A673 (cell line): ENCODE results near the gene TTC33.

Experiments used
- CTCF ChIP-seq: fragments of 300-800, 200-600 bp; sonication (generic); conservative IDR thresholded peaks from 2 replicates; pipeline ENCODE4 v1.5.1; 2017; ENCODE audit warnings: low read depth, mild to moderate bottlenecking, antibody characterized with exemption, low read length, moderate library complexity, mixed read lengths
- EZH2 ChIP-seq: fragments of 200-600 bp; sonication (generic); IDR thresholded peaks from 2 replicates; pipeline ENCODE4 v1.6.1; 2017; ENCODE audit warnings: borderline replicate concordance, low read depth, mild to moderate bottlenecking, mixed read lengths, antibody characterized with exemption, low read length; ENCODE audit not compliant: poor library complexity, severe bottlenecking

GRCh38 chr5:40474250-40474649 lies 281.5 kb downstream of the TTC33 start:
- TF ChIP-seq CTCF (no peak), EZH2 (no peak)
